IPS-15b (cell line): ENCODE data around the gene CENPN.

Experiments used
- H3K27me3 ChIP-seq: one replicate; pipeline ENCODE4 v1.6.1; 2013; ENCODE audit warnings: low read length; ENCODE audit not compliant: control insufficient read depth, insufficient read depth
- H3K36me3 ChIP-seq: one replicate; pipeline ENCODE4 v1.6.1; 2013; ENCODE audit warnings: low read length; ENCODE audit not compliant: control insufficient read depth, insufficient read depth
- H3K4me1 ChIP-seq: one replicate; pipeline ENCODE4 v1.6.1; 2013; ENCODE audit warnings: mild to moderate bottlenecking, low read length; ENCODE audit not compliant: control insufficient read depth, insufficient read depth
- H3K4me3 ChIP-seq: one replicate; pipeline ENCODE4 v1.5.1; 2013; ENCODE audit warnings: low read depth, low read length
- H3K9ac ChIP-seq: one replicate; pipeline ENCODE4 v1.6.1; 2013; ENCODE audit warnings: low read depth, mild to moderate bottlenecking, low read length
- H3K9me3 ChIP-seq: one replicate; pipeline ENCODE4 v1.6.1; 2013; ENCODE audit warnings: mild to moderate bottlenecking, low read length; ENCODE audit not compliant: control insufficient read depth, insufficient read depth

CENPN gene

DNA sequence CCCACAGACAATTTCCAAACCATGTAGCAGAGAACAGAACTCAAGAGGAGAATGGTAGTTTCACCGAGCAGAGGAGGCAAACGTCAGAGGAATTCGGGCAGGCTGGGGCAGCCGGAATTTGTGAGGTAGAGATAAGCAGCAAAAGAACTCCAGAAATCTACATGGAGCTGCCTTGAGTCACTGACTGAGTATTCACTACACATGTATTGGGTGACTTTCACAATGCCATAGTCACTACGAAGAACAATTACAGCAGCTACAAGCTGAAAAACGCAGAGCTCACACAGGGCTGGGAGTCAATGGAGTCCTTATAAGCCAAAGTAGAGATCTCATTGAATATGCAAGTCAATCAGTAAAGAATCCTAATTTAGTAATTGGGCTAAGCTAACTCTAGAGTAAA is 13.7 kb upstream of the CENPN start:
- Histone ChIP-seq H3K36me3 (no peaks in the 10 kb centered on the region), H3K4me3 (no peak overlapping the region), H3K9ac (no peak overlapping the region), H3K9me3 (no peaks in the 10 kb centered on the region), H3K4me1 (no peaks in the 10 kb centered on the region), H3K27me3 (no peaks in the 10 kb centered on the region)

DNA sequence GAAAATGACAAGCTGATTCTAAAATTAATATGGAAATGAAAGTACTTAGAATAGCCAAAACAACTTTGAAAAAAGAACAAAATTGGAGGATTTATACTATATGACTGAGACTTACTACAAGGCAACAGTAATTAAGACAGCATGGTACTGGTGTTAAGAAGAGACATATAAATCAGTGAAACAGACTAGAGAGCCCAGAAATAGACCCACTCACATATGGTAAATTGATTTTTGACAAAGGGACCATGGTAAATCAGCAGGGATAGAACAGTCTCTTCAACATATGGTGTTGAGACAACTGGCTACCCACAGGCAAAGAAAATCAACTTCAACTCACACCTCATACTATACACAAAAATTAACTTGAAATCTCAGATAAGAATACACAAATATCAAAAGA is 13.2 kb upstream of the CENPN start:
- H3K9me3 ChIP-seq, result no peaks in the 10 kb centered on the region
- H3K4me1 ChIP-seq, result no peaks in the 10 kb centered on the region
- no peak overlapping the region for H3K4me3 ChIP-seq
- H3K9ac ChIP-seq, result no peak overlapping the region
- H3K36me3 ChIP-seq, result no peaks in the 10 kb centered on the region
- H3K27me3 ChIP-seq, result no peaks in the 10 kb centered on the region

DNA sequence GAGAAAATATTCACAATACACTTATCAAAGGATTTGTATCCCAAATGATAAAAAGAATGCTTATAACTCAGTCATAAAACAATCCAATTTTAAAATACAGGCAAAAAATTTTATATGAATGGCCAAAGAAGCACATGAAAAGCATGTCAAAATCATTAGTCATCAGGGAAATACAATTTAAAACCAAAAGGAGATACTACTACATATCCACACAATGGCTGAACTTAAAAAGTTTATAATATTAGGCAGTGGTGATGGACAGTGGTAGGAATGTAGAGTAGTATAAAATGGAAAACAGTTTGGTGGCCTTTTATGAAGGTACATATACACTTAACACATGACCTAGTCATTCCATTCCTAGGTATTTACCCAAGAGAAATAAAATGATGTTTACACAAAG is 12.6 kb upstream of the CENPN start:
- no peaks in the 10 kb centered on the region for H3K36me3 ChIP-seq
- no peaks in the 10 kb centered on the region for H3K9me3 ChIP-seq

DNA sequence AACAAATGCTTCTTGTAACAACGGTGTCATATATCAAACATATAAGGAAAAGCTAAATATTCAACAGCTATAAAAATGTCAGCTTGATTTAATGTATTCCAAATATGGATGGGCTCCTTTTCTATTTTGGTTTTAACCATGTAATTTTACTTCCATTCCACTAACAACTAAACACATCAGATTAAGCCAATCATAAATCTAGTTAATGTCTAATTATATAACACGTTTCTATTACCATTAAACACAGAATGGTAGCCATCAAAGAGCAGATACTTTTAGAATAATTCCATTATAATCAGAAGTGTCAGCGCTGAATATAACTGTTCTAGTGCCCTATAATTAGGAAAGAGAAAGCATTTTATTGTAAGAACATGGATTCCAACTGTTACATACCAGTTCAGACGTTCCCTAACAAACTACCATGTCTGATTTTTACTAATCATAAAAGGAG is 10.3 kb upstream of the CENPN start:
- Histone ChIP-seq H3K9ac (no peak overlapping the region), H3K27me3 (no peaks in the 10 kb centered on the region), H3K4me1 (no peaks in the 10 kb centered on the region), H3K9me3 (no peaks in the 10 kb centered on the region), H3K4me3 (no peak overlapping the region), H3K36me3 (no peaks in the 10 kb centered on the region)

More for the DNA sequence above, 12.6 kb upstream of the CENPN start:
- Histone ChIP-seq H3K4me3 (no peak overlapping the region), H3K27me3 (no peaks in the 10 kb centered on the region), H3K4me1 (no peaks in the 10 kb centered on the region), H3K9ac (no peak overlapping the region)

DNA sequence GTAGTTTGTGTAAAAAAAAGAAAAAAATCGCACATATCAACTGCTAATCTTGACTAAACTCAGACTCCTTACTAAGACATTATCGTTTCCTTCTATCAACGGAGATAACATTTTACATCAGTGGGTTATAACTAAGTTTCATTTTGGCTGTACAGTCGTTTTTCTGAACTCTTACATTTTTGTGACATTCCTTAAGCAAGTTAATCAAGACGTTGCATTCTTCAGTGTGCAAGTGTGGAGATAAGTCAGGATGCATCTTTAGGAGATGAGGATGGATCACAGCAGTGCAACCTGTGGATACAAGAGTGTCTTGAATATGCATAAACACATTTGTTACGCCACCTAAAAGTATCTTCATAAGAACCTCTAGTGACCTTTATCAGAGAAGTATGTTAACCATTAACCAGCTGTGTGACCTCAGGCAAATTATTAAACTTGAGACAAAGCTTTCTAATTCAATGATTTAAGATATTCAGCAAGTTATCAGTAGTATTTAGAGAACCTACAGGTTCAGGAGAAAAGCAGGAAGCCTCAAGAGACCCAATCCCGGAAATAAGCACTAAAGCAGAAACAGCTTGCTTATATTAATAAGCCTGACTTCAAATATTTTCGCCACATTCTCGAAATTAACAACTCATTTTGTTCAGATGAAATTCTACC is 9.7 kb upstream of the CENPN start:
- Histone ChIP-seq H3K9me3 (no peaks in the 10 kb centered on the region), H3K27me3 (no peaks in the 10 kb centered on the region), H3K36me3 (no peaks in the 10 kb centered on the region), H3K4me3 (no peak overlapping the region), H3K4me1 (no peaks in the 10 kb centered on the region), H3K9ac (no peak overlapping the region)

DNA sequence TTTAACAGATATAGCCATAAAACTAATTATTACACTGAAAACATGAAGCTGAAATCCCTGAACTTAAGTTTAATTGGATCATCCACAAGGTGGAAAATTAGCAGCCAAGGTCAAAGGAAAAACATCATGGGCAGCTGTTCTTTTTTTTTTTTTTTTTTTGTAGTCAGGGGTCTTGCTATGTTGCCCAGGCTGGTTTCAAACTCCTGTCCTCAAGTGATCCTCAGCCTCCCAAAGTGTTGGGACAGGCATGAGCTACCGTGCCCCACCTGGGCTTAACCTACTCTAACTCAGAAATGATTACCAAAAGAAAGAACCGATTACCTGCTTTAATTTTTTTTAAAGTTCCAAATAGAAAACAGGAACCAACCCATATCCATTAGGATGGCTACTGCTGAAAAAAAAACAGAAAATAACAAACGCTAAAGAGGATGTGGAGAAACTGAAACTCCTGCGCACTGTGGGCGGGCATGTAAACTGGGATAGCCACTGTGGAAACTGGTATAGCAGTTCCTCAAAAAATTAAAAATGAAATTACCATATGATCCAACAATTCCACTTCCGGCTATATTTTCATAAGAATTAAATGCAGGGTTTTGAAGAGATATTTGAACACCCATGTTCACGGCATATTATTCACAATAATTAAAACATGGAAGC is 8.9 kb upstream of the CENPN start:
- no peaks in the 10 kb centered on the region for H3K27me3 ChIP-seq
- H3K36me3 ChIP-seq, result no peaks in the 10 kb centered on the region
- H3K4me3 ChIP-seq, result no peak overlapping the region
- no peaks in the 10 kb centered on the region for H3K4me1 ChIP-seq
- no peaks in the 10 kb centered on the region for H3K9me3 ChIP-seq
- no peak overlapping the region for H3K9ac ChIP-seq

DNA sequence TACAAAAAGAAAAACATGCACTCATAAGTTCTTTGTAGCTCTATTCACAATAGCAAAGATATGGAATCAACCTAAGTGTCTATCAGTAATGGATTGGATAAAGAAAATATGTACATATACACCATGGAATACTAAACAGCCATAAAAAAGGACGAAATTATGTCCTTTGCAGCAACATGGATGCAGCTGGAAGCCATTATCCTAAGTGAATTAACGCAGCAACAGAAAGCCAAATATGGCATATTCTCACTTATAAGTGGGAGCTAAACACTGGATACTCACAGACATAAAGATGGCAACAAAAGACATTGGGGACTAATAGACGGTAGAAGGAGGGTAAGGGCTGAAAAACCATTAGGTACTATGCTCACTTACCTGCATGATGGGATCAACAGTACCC is 6.1 kb upstream of the CENPN start:
- no peaks in the 10 kb centered on the region for H3K36me3 ChIP-seq
- no peaks in the 10 kb centered on the region for H3K9me3 ChIP-seq
- H3K4me1 ChIP-seq, result no peaks in the 10 kb centered on the region
- no peak overlapping the region for H3K4me3 ChIP-seq
- no peak overlapping the region for H3K9ac ChIP-seq
- no peaks in the 10 kb centered on the region for H3K27me3 ChIP-seq

DNA sequence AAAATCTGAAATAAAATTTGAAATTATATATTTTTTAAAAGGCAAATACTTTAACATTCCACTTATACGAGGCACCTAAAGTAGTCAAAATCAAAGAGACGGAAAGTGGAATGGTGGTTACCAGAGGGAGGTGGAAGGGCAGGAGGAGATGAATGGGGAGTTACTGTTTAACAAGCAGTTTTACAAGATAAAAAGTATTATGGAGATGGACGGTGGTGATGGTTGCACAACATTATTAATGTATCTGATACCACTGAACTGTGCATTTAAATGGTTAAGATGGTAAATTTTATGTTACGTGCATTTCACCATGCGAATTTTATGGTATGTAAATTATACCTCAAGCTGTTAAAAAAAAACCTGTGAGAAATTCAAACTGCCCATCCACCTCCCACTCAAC is 5.7 kb upstream of the CENPN start:
- no peak overlapping the region for H3K4me3 ChIP-seq
- no peaks in the 10 kb centered on the region for H3K4me1 ChIP-seq
- no peak overlapping the region for H3K9ac ChIP-seq
- no peaks in the 10 kb centered on the region for H3K36me3 ChIP-seq
- H3K9me3 ChIP-seq, result no peaks in the 10 kb centered on the region
- H3K27me3 ChIP-seq, result no peaks in the 10 kb centered on the region

DNA sequence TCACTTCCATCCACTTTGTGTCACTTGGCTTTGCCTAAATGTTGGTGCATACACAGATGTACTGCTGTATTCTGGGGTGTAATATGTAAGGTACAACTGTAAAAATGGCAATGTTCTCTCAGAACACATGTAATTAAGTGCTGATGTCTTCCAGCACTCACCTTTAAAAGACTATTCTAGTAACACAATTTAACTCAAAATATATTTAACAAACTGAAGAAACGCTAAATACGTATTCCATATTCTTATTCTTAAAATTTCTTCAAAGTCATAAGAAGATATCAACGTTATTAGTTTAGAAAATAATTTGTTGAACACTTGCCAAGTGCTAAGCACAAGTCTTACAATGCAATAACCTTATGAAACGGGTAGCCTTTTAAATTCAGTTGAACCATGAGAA is 4.0 kb upstream of the CENPN start:
- Histone ChIP-seq H3K9me3 (no peaks in the 10 kb centered on the region), H3K4me3 (no peak overlapping the region), H3K4me1 (no peaks in the 10 kb centered on the region), H3K9ac (no peak overlapping the region), H3K36me3 (no peaks in the 10 kb centered on the region), H3K27me3 (no peaks in the 10 kb centered on the region)

DNA sequence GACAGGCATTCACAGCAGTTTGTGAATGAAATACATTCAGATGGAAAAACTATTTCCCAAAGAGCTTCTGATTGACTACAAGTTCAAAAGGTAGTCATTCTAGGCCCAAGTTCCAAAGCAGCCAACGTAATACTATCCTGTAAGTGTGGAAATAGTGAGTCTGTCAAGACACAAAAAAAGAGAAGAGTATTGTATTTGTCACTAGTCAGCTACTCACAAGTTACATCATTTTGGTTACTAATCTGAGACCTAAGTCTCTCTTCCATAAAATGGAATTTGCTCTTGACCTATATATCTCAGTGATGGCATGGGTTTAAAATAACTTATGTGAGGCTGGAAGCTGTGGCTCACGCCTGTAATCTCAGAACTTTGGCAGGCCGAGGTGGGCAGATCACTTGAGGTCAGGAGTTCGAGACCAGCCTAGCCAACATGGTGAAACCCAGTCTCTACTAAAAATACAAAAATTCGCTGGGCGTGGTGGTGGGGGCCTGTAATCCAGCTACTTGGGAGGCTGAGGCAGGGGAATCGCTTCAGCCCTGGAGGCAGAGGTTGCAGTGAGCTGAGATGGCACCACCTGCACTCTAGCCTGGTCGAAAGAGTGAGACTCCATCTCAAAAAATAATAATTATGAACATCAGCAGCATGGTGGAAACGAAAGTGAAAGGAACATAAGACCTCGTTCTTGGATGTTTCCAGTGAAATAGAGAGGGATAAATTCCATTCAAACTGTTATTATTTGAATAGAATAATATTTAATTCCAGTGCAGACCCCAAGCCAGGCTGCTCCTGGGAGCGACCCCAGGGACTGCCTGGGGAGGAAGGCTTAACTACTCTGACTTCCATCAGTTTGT is 3.2 kb upstream of the CENPN start:
- no peak overlapping the region for H3K9ac ChIP-seq
- H3K9me3 ChIP-seq, result no peaks in the 10 kb centered on the region
- H3K36me3 ChIP-seq, result no peaks in the 10 kb centered on the region
- no peak overlapping the region for H3K4me3 ChIP-seq
- no peaks in the 10 kb centered on the region for H3K27me3 ChIP-seq
- no peaks in the 10 kb centered on the region for H3K4me1 ChIP-seq

DNA sequence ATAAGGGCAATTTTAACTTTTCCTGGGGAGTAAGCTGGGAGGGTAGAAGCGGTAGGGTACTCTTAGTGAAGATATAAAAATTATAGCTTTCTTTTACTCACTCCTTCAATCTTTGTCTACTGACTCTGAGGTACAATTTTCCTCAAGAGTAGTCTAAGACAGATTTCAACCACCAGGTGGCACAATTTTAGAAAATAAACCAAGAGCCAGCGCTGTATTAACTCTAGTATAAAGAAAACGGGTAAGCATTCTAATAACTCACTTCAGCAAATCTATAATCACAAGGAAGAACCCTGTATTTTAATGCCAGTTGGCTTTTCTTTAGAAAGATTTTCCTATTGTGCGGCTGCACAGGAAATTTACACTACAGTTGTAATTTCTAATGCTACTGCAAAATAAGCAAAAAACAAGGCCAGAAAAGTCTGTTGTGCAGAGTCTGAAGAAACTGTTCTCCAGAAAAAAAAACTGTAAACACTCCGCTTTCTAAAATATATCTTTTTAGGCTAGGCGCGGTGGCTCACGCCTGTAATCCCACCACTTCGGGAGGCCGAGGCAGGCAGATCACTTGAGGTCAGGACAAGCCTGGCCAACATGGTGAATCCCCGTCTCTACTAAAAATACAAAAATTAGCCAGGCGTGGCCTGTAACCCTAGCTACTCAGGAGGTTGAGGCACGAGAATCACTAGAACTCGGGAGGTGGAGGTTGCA is 2.2 kb upstream of the CENPN start:
- no peaks in the 10 kb centered on the region for H3K9me3 ChIP-seq
- no peaks in the 10 kb centered on the region for H3K36me3 ChIP-seq
- H3K4me1 ChIP-seq, result no peaks in the 10 kb centered on the region
- no peaks in the 10 kb centered on the region for H3K27me3 ChIP-seq
- peak overlapping the region; percentile 84 for H3K4me3 ChIP-seq
- no peak overlapping the region for H3K9ac ChIP-seq
